MCF 10A (cell line): ENCODE results near the gene VAMP2. TPM values are rescaled to one million over a fixed set of nuclear protein-coding genes. Genes with fewer than 3 reads are reported as not detected.
A peak's percentile ranks its signal among the peaks of the same experiment; 100 is the strongest.

Experiments
- BruUV-seq: library from RNA; stranded (reverse); fragments of 400-500 nt; replicated peaks from 2 replicates; lab custom pipeline; 2021; lab: Mats Ljungman, UMichigan
- CTCF ChIA-PET: fragments of 300-600 bp; sonication (Branson Sonifier 250); formaldehyde crosslinking; extraction: SDS; loops from one replicate; lab custom pipeline; 2021; ENCODE audit warnings: antibody characterized with exemption, inconsistent platforms; lab: Yijun Ruan, JAX
- POLR2A ChIA-PET: fragments of 300-600, 350-650 bp; sonication (Branson Sonifier 250); formaldehyde crosslinking; extraction: SDS; loops from one replicate; lab custom pipeline; 2020; ENCODE audit warnings: antibody characterized with exemption, inconsistent platforms; lab: Yijun Ruan, JAX
- DNase-seq: peaks from one replicate; pipeline ENCODE4 v3.0.0-alpha.2; 2018; ENCODE audit not compliant: unreplicated experiment
- H3K27ac Mint-ChIP-seq: one replicate; pipeline ENCODE4 v1.8.0; 2022; ENCODE audit warnings: mild to moderate bottlenecking, low read depth, mixed read lengths; ENCODE audit not compliant: unreplicated experiment
- H3K27me3 Mint-ChIP-seq: one replicate; pipeline ENCODE4 v1.8.0; 2022; ENCODE audit warnings: mixed read lengths; ENCODE audit not compliant: insufficient read depth, unreplicated experiment
- H3K36me3 Mint-ChIP-seq: one replicate; pipeline ENCODE4 v1.8.0; 2022; ENCODE audit warnings: mild to moderate bottlenecking, moderate library complexity, mixed read lengths; ENCODE audit not compliant: insufficient read depth, unreplicated experiment
- H3K4me1 Mint-ChIP-seq: one replicate; pipeline ENCODE4 v1.8.0; 2022; ENCODE audit warnings: mixed read lengths; ENCODE audit not compliant: insufficient read depth, unreplicated experiment
- H3K4me3 Mint-ChIP-seq: one replicate; pipeline ENCODE4 v1.8.0; 2022; ENCODE audit warnings: mild to moderate bottlenecking, moderate library complexity, mixed read lengths; ENCODE audit not compliant: unreplicated experiment
- H3K9me3 Mint-ChIP-seq: one replicate; pipeline ENCODE4 v1.8.0; 2022; ENCODE audit warnings: mixed read lengths; ENCODE audit not compliant: unreplicated experiment
- CTCF ChIP-seq: fragments of 200-600 bp; IDR thresholded peaks from one replicate; pipeline ENCODE4 v1.8.0; 2022; ENCODE audit warnings: antibody characterized with exemption, mild to moderate bottlenecking; ENCODE audit not compliant: unreplicated experiment
- intact Hi-C: fragments of 100-400 bp; cut with micrococcal nuclease; formaldehyde crosslinking; loops from 2 replicates; pipeline ENCODE4 v1.14.1; 2022
- total RNA-seq: library from RNA; stranded (reverse); gene quantifications from 2 replicates; pipeline ENCODE4 v1.2.3, GENCODE V29; 2022

The VAMP2 gene
- total RNA-seq, 1 experiment from 2014 or later, result 37.7 TPM

DNA sequence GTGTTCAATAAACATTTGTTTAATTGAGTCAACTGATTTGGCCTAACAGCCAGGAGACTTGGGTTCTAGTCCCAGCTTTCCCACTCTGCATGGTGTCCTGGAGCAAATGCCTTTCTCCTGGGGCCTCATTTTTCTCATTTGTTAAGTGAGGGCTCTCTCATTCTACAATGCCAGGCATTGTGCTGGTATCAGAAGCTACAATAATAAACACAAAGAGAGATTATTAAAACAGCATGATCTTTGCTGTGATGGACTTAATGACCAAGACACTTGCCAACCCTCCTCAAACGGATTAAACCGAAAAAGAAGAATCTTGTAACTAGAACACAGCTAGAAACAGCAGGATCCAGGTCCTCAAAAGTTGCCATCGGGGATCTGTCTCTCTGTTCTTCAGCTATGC is 4.8 kb upstream of the VAMP2 start:
- intact Hi-C loops, result no loop called here
- CTCF ChIA-PET, result interaction anchor here (0.7 to 2.4 kb wide), 3 partner anchors 9 to 17 kb away, joined by 3 to 10 read pairs (median 3); no protein-coding TSS in a partner anchor
- no TSS peak for BruUV-seq

DNA sequence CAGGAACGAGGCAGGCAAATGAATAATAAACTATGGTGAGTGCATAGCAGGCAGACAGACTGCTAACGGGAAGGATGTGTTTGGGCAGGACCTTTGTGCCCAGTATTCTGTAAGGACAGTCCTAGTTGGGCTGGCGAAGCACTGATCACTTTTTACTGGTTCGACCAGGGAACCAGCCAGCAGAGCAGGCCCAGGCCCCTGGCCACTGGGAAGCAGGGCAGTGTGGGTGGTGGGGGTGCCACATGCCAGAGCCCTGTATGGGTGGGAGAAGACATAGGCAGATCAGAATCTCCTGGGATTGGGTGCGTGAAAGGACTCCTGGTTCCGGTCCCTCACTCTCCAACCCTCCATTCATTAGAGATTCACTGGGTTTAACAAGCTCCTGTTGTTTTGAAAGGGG is 4.0 kb upstream of the VAMP2 start:
- no peak for TF ChIP-seq CTCF
- ChIA-PET CTCF (interaction anchor here (1.6 to 2.4 kb wide), 2 partner anchors 8 to 18 kb away, joined by 3 to 10 read pairs; no protein-coding TSS in a partner anchor), POLR2A (interaction anchor here (0.7 to 2.2 kb wide), 7 partner anchors 8 to 330 kb away, joined by 3 to 15 read pairs (median 5); partner anchors contain the start of gene BORCS6)
- BruUV-seq, result no TSS peak
- Mint-ChIP-seq H3K4me1 (peaks cover 11% of the 10 kb centered on the region), H3K27me3 (no peaks in the 10 kb centered on the region), H3K4me3 (no peak overlapping the region), H3K27ac (no peak overlapping the region), H3K36me3 (peaks cover 11% of the 10 kb centered on the region), H3K9me3 (no peaks in the 10 kb centered on the region)
- DNase-seq, result no peak
- intact Hi-C loops, result no loop called here

More for the DNA sequence above, 4.8 kb upstream of the VAMP2 start:
- Mint-ChIP-seq H3K4me1 (peaks cover 10% of the 10 kb centered on the region), H3K9me3 (no peaks in the 10 kb centered on the region), H3K27ac (no peak overlapping the region), H3K4me3 (no peak overlapping the region), H3K27me3 (no peaks in the 10 kb centered on the region), H3K36me3 (peaks cover 11% of the 10 kb centered on the region)
- DNase-seq, result no peak
- POLR2A ChIA-PET, result interaction anchor here (0.6 to 2.2 kb wide), 9 partner anchors 9 to 83 kb away, joined by 3 to 15 read pairs (median 4); partner anchors contain the start of gene BORCS6
- no peak for TF ChIP-seq CTCF

GRCh38 chr17:8164815-8165131 is 2.0 kb upstream of the VAMP2 start:
- Mint-ChIP-seq H3K27me3 (no peaks in the 10 kb centered on the region), H3K9me3 (no peaks in the 10 kb centered on the region), H3K27ac (peak overlapping the region; percentile 94), H3K4me1 (peaks cover 31% of the 10 kb centered on the region), H3K36me3 (peaks cover 15% of the 10 kb centered on the region), H3K4me3 (no peak overlapping the region)
- no TSS peak for BruUV-seq
- no peak for DNase-seq
- intact Hi-C loops, result no loop called here
- POLR2A ChIA-PET, result interaction anchor here (0.6 to 13.1 kb wide), 8 partner anchors 9 to 308 kb away, joined by 3 to 203 read pairs (median 5); partner anchors contain the start of genes ALOXE3, BORCS6 and PER1
- TF ChIP-seq CTCF, result no peak
- CTCF ChIA-PET, result no interaction called here

DNA sequence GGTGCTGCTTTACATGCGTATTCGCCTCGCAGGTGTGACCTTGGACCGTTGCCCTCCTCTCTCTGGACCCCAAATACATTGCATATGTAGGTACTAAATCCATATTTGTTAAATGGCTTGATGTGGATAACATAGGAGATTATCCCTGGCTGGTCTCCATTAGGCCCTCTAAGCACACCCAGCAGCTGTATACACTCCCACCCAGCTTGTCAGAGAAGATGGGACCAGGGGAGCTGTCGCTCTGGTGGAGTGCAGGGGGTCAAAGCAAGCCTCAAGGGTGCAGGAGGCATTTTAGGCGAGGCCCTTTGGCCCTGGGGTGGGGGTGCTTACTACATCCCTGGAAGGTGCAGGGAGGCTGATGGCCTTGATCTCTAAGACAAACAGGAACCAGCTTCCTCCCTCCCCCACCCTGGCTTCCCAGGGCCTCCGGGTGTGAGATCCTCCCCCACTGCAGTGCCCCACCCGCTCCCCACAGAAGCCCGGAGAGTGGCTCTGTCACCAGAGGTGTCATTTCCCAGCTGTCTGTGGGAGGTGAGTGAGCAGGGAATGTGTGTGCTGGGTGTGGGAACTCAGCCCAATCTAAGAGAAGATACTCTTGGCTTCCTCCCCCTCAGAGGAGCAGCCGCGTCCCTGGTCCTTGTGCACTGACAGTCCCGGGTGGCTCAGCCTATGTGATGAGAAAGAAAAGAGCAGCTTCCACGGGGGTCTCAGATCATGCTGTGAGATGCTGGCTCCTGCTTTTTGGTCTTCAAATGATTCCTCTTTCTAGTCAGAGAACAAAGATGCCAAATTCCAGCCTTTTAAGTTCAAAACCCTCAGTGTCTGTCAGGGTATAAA is 1.4 kb upstream of the VAMP2 start:
- Mint-ChIP-seq H3K4me1 (peaks cover 32% of the 10 kb centered on the region), H3K9me3 (no peaks in the 10 kb centered on the region), H3K36me3 (peaks cover 15% of the 10 kb centered on the region), H3K27ac (peak overlapping the region; percentile 94), H3K27me3 (no peaks in the 10 kb centered on the region), H3K4me3 (peak overlapping the region; percentile 78)
- DNase-seq, result no peak
- intact Hi-C loops, result no loop called here
- TF ChIP-seq CTCF, result no peak
- ChIA-PET CTCF (interaction anchor here (1.0 to 1.3 kb wide), 2 partner anchors 9 to 45 kb away, joined by 5 to 6 read pairs; no protein-coding TSS in a partner anchor), POLR2A (interaction anchor here (0.6 to 13.1 kb wide), 11 partner anchors 9 to 307 kb away, joined by 3 to 203 read pairs (median 4); partner anchors contain the start of genes ALOXE3, BORCS6, CTC1 and PER1)
- BruUV-seq, result no TSS peak
